Right lobe of liver (tissue), 6 donors: ENCODE data around the gene RBFOX2. TPM values are rescaled to one million over a fixed set of nuclear protein-coding genes. Genes with fewer than 3 reads are reported as not detected.

Experiments used
- ATAC-seq, 4 donors: fragments of 200-7000 bp; cut with Tn5 transposase; one replicate each; pipeline ENCODE4 v1.9.1; 2020; ENCODE audit warnings: mild to moderate bottlenecking in 4 of 4, moderate library complexity in 4 of 4
- DNase-seq, 3 donors: peaks; one replicate each; pipeline ENCODE4 v3.0.0-alpha.2; 2020
- H3K27ac ChIP-seq, 3 donors: fragments of 200-600 bp; one replicate each; pipeline ENCODE4 v1.8.0; 2022
- H3K27me3 ChIP-seq, 2 donors: fragments of 200-600 bp; one replicate each; pipeline ENCODE4 v1.8.0; 2022
- H3K36me3 ChIP-seq, 4 donors: fragments of 200-600 bp; sonication (generic) in 1 of 4; one replicate each; pipeline versions ENCODE4 v1.5.1 to v1.8.0; 2017 to 2022; ENCODE audit warnings: control low read depth in 1 of 4
- H3K4me1 ChIP-seq, 4 donors: fragments of 200-600 bp; sonication (generic) in 1 of 4; one replicate each; pipeline versions ENCODE4 v1.5.1 to v1.8.0; 2017 to 2022; ENCODE audit warnings: control low read depth in 1 of 4
- H3K4me3 ChIP-seq, 3 donors: fragments of 200-600 bp; one replicate each; pipeline ENCODE4 v1.8.0; 2022
- H3K9me3 ChIP-seq, 4 donors: fragments of 200-600 bp; sonication (generic) in 1 of 4; one replicate each; pipeline versions ENCODE4 v1.5.1 to v1.8.0; 2017 to 2022; ENCODE audit warnings: control low read depth in 1 of 4
- CTCF ChIP-seq, 4 donors: fragments of 200-600 bp in 3 of 4; fragments of 450-650 bp in 1 of 4; IDR thresholded peaks; one replicate each; pipeline versions ENCODE4 v1.5.1 to v1.8.0; 2016 to 2022; ENCODE audit warnings: antibody characterized with exemption in 4 of 4, mild to moderate bottlenecking in 2 of 4
- POLR2A ChIP-seq: fragments of 450-650 bp; IDR thresholded peaks from one replicate; pipeline ENCODE4 v1.6.1; 2017; ENCODE audit warnings: antibody characterized with exemption, mild to moderate bottlenecking
- WGBS: methylation state at CpG from one replicate; pipeline ENCODE4 v1.1.6; 2018; ENCODE audit warnings: low coverage, low lambda C conversion rate; ENCODE audit not compliant: insufficient coverage; ENCODE audit errors: missing lambda C conversion rate; 5-methylcytosine and 5-hydroxymethylcytosine counted together
- intact Hi-C, 2 donors: fragments of 100-400 bp; cut with DNase I; formaldehyde crosslinking; loops; one replicate each; pipeline versions ENCODE4 v1.11.2 to v1.14.1; 2022
- total RNA-seq, 6 experiments: library from RNA; depleted of rRNA in 2 of 6; stranded (reverse); fragments of >200 nt in 2 of 6; fragmentation: NEBNext Ultra II Directional in 3 of 6; extraction: Animal tissue kit (Norgen Biotek cat#: 25700) in 3 of 6; gene quantifications; one replicate each; pipeline versions ENCODE4 v1.1.0 to v1.2.4, GENCODE V29; 2016 to 2023
- donor health status: DM: no; HTN: yes; CAD: no.
- donor health status: DM: no; HTN: no; CAD: no.
- donor health status: DM: no; HTN: no; CAD: no.
- donor health status: DM: no; HTN: yes; CAD: no.
- donor health status: DM: no; HTN: yes; CAD: no.

Gene RBFOX2
- total RNA-seq, 6 experiments from 2014 or later: 23.9 to 36.5 (median 29.5) TPM

GRCh38 chr22:35688913-35689675 is 339.5 kb downstream of the RBFOX2 start:
- Histone ChIP-seq H3K4me3 (no peak overlapping the region), H3K27ac (no peak overlapping the region), H3K27me3 (no peaks in the 10 kb centered on the region), H3K9me3 (no peaks in the 10 kb centered on the region), H3K4me1 (no peaks in the 10 kb centered on the region), H3K36me3 (no peaks in the 10 kb centered on the region)
- ATAC-seq (no peak), DNase-seq (no peak)
- 78% methylated on average over 10 of the region's 10 CpGs for WGBS
- TF ChIP-seq CTCF (IDR thresholded peaks at IDR 0.05) (no peak), POLR2A (no peak)
- intact Hi-C loops: no loop called here

Other genes with a start within 250 kb of the RBFOX2 start
- 10 to 100 TPM; 21.7 to 80.5 (median 30.2) TPM for gene APOL3, start 131.9 kb upstream of the RBFOX2 start, total RNA-seq
- gene APOL4, start 173.0 kb upstream of the RBFOX2 start, total RNA-seq: 1 to 10 TPM in 4 of 6 experiments, not detected in 2; 1.1 to 1.6 (median 1.4) TPM
- 100 to 1,000 TPM in 1 of 6 experiments, 10 to 100 TPM in 5; 40.8 to 121 (median 57.5) TPM for gene APOL2, start 210.7 kb upstream of the RBFOX2 start, total RNA-seq
- gene APOL1, start 224.3 kb upstream of the RBFOX2 start, total RNA-seq: 100 to 1,000 TPM in 5 of 6 experiments, 10 to 100 TPM in 1; 85.1 to 299 (median 119) TPM